ENCODE data around the gene MYL5. TPM values are rescaled to one million over a fixed set of nuclear protein-coding genes. Genes with fewer than 3 reads are reported as not detected.

Gene MYL5
- total and polyA plus RNA-seq, 2 of the 13 experiments (the other 11 are each of a cell fraction or from before 2014, with no cell fraction given), result 6.5 to 16.0 TPM

DNA sequence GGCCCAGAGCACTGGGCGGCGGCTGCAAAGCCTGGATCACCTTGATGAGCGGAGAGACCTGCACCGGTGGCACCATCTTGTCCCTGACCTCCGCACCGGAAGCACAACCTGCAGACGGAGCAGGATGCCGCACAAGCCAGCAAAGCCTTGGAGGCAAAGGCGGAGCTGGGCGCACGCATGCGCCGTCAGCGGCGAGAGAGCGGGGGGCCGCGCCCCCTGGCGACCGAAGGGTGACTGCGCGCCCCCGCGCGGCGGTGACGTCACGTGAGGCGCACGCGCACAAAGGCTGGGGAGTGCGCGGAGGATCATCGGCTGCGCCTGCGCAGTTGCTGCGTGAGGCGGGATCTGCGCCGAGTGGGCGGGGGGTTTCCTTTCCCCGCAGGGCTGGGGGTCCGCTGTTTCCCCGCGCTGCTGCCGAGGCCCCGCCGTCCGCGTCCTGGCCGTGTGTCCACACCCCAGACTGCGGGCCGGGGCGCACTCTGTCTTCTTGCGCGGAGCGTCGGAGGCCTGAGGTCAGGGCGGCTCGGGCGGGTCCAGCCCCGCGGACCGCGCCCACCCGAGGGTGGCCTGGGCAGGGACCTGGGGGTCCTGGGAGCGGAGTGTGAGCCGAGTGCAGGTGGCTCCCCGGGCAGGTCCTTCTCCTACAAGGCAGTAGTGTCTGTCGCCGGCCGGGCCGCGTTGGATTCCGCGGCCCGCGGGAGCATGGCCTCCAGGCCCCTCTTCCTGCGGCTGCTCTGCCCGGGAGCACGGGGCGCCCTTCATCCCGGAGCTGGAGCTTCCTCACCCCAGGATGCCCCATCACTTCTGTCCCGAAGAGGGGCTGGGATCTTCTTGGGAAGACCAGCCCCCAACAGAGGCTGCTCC is at the start of gene MYL5, which contains the start of gene ATP5ME (continued):
- no peak for TF ChIP-seq ZNF510 (CRISPR knock-in tag; IDR thresholded peaks at IDR 0.05; ENCODE audit: low read depth)
- no peak for TF ChIP-seq ZNF572 (CRISPR knock-in tag; IDR thresholded peaks at IDR 0.05)
- peak; percentile 71; the same call in 1 of the 2 replicates for TF ChIP-seq ZNF546 (CRISPR knock-in tag; conservative IDR thresholded peaks at IDR 0.05)
- 0 out of 2 replicates have a peak, but pooled peaks have one; percentile 6 for TF ChIP-seq ZNF879 (CRISPR knock-in tag; IDR thresholded peaks at IDR 0.05)
- no peak for TF ChIP-seq SRSF4 (IDR thresholded peaks at IDR 0.05; ENCODE audit: low read depth, low read length, poor library complexity, severe bottlenecking)
- TF ChIP-seq, protein P1, sequence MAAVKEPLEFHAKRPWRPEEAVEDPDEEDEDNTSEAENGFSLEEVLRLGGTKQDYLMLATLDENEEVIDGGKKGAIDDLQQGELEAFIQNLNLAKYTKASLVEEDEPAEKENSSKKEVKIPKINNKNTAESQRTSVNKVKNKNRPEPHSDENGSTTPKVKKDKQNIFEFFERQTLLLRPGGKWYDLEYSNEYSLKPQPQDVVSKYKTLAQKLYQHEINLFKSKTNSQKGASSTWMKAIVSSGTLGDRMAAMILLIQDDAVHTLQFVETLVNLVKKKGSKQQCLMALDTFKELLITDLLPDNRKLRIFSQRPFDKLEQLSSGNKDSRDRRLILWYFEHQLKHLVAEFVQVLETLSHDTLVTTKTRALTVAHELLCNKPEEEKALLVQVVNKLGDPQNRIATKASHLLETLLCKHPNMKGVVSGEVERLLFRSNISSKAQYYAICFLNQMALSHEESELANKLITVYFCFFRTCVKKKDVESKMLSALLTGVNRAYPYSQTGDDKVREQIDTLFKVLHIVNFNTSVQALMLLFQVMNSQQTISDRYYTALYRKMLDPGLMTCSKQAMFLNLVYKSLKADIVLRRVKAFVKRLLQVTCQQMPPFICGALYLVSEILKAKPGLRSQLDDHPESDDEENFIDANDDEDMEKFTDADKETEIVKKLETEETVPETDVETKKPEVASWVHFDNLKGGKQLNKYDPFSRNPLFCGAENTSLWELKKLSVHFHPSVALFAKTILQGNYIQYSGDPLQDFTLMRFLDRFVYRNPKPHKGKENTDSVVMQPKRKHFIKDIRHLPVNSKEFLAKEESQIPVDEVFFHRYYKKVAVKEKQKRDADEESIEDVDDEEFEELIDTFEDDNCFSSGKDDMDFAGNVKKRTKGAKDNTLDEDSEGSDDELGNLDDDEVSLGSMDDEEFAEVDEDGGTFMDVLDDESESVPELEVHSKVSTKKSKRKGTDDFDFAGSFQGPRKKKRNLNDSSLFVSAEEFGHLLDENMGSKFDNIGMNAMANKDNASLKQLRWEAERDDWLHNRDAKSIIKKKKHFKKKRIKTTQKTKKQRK (IDR thresholded peaks at IDR 0.05; ENCODE audit: low read length), result no peak
- TF ChIP-seq SP4 (CRISPR knock-in tag; IDR thresholded peaks at IDR 0.05), result peak; percentile 74; the same call in 1 of the 2 replicates
- no peak for TF ChIP-seq ZNF354B (CRISPR knock-in tag; IDR thresholded peaks at IDR 0.05)
- TF ChIP-seq, protein P2, sequence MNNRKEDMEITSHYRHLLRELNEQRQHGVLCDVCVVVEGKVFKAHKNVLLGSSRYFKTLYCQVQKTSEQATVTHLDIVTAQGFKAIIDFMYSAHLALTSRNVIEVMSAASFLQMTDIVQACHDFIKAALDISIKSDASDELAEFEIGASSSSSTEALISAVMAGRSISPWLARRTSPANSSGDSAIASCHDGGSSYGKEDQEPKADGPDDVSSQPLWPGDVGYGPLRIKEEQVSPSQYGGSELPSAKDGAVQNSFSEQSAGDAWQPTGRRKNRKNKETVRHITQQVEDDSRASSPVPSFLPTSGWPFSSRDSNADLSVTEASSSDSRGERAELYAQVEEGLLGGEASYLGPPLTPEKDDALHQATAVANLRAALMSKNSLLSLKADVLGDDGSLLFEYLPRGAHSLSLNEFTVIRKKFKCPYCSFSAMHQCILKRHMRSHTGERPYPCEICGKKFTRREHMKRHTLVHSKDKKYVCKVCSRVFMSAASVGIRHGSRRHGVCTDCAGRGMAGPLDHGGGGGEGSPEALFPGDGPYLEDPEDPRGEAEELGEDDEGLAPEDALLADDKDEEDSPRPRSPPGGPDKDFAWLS (CRISPR knock-in tag; IDR thresholded peaks at IDR 0.05; ENCODE audit: borderline replicate concordance), result no peak
- TF ChIP-seq JUND (CRISPR knock-in tag; IDR thresholded peaks at IDR 0.05), result peak; percentile 83; the same call in 1 of the 2 replicates
- no peak for TF ChIP-seq HNF4A (CRISPR knock-in tag; IDR thresholded peaks at IDR 0.05)
- TF ChIP-seq ZNF576 (CRISPR knock-in tag; IDR thresholded peaks at IDR 0.05), result peak; percentile 50; the same call in 1 of the 2 replicates
- TF ChIP-seq JUNB (CRISPR knock-in tag; IDR thresholded peaks at IDR 0.05; ENCODE audit: borderline replicate concordance), result no peak
- no peak for TF ChIP-seq HNF1A (IDR thresholded peaks at IDR 0.05; ENCODE audit: low read depth)
- 0 out of 2 replicates have a peak, but pooled peaks have one; percentile 9 for TF ChIP-seq HNF1A (CRISPR knock-in tag; IDR thresholded peaks at IDR 0.05; ENCODE audit: borderline replicate concordance)
- TF ChIP-seq NCOA2 (CRISPR knock-in tag; IDR thresholded peaks at IDR 0.05), result peak; percentile 24; the same call in 1 of the 2 replicates
- TF ChIP-seq ZC3H13 (CRISPR knock-in tag; IDR thresholded peaks at IDR 0.05), result peak; percentile 58
- no peak for TF ChIP-seq ZNF629 (CRISPR knock-in tag; conservative IDR thresholded peaks at IDR 0.05)
